ENCODE results near the gene SP2. TPM values are rescaled to one million over a fixed set of nuclear protein-coding genes. Genes with fewer than 3 reads are reported as not detected.

SP2 gene
- total and polyA plus RNA-seq, 2 of the 13 experiments (the other 11 are each of a cell fraction or from before 2014, with no cell fraction given), result 1.4 to 4.8 TPM

DNA sequence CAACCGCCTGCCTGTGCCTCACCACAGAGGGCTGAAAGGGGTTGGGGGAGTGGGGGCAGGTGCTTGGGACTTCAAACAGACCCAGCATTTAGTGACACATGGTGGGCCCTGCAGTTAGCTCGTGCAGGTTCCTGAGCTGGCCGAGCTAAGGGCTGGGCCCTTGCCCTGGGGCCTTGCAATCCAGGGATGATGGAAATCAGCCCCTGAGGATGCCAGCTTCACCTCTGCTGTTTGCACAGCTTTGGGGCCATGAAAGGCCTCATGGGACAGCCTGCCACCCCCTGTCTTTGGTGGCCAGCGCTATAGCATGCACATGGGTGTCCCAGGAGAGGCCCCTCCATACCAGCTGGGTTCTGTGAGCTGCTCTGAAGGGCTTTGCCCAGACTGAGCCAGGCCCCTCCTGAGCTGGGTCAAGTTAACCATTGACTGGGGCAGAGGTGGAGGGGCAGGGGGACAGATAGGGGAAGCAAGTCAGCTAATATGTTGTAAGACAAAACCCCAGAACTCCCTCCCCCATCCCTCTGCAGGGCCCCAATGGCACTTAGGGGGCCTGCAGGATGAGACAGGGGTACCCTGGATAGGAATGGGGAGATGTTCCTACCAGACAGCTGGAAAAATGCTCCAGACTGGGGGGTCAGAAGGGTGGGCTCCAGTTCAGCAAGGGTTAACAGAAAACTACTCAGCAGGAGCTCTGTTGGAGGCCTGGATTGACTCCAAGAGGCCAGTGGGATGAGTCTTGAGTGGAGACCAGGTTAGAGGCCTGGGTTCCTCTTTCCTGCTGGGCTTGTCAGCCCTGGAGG, 61.0 kb downstream of the SP2 start (continued):
- TF ChIP-seq, protein P1, sequence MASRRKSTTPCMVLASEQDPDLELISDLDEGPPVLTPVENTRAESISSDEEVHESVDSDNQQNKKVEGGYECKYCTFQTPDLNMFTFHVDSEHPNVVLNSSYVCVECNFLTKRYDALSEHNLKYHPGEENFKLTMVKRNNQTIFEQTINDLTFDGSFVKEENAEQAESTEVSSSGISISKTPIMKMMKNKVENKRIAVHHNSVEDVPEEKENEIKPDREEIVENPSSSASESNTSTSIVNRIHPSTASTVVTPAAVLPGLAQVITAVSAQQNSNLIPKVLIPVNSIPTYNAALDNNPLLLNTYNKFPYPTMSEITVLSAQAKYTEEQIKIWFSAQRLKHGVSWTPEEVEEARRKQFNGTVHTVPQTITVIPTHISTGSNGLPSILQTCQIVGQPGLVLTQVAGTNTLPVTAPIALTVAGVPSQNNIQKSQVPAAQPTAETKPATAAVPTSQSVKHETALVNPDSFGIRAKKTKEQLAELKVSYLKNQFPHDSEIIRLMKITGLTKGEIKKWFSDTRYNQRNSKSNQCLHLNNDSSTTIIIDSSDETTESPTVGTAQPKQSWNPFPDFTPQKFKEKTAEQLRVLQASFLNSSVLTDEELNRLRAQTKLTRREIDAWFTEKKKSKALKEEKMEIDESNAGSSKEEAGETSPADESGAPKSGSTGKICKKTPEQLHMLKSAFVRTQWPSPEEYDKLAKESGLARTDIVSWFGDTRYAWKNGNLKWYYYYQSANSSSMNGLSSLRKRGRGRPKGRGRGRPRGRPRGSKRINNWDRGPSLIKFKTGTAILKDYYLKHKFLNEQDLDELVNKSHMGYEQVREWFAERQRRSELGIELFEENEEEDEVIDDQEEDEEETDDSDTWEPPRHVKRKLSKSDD (CRISPR knock-in tag; IDR thresholded peaks at IDR 0.05; ENCODE audit: low read depth), result no peak
- no peak for TF ChIP-seq ZNF629 (CRISPR knock-in tag; conservative IDR thresholded peaks at IDR 0.05)
- no peak for TF ChIP-seq SSRP1 (CRISPR knock-in tag; IDR thresholded peaks at IDR 0.05)
- TF ChIP-seq, protein P2, sequence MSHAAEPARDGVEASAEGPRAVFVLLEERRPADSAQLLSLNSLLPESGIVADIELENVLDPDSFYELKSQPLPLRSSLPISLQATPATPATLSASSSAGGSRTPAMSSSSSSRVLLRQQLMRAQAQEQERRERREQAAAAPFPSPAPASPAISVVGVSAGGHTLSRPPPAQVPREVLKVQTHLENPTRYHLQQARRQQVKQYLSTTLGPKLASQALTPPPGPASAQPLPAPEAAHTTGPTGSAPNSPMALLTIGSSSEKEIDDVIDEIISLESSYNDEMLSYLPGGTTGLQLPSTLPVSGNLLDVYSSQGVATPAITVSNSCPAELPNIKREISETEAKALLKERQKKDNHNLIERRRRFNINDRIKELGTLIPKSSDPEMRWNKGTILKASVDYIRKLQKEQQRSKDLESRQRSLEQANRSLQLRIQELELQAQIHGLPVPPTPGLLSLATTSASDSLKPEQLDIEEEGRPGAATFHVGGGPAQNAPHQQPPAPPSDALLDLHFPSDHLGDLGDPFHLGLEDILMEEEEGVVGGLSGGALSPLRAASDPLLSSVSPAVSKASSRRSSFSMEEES (CRISPR knock-in tag; IDR thresholded peaks at IDR 0.05), result no peak
- TF ChIP-seq ZNF713 (CRISPR knock-in tag; IDR thresholded peaks at IDR 0.05), result no peak
- peak; percentile 89 for TF ChIP-seq ZSCAN25 (CRISPR knock-in tag; IDR thresholded peaks at IDR 0.05)
- no peak for TF ChIP-seq ZNF672 (CRISPR knock-in tag; IDR thresholded peaks at IDR 0.05)
- 0 out of 2 replicates have a peak, but pooled peaks have one; percentile 35 for TF ChIP-seq PHF21A (CRISPR knock-in tag; IDR thresholded peaks at IDR 0.05)
- TF ChIP-seq ZMAT3 (CRISPR knock-in tag; conservative IDR thresholded peaks at IDR 0.05), result no peak
- TF ChIP-seq, protein P3, sequence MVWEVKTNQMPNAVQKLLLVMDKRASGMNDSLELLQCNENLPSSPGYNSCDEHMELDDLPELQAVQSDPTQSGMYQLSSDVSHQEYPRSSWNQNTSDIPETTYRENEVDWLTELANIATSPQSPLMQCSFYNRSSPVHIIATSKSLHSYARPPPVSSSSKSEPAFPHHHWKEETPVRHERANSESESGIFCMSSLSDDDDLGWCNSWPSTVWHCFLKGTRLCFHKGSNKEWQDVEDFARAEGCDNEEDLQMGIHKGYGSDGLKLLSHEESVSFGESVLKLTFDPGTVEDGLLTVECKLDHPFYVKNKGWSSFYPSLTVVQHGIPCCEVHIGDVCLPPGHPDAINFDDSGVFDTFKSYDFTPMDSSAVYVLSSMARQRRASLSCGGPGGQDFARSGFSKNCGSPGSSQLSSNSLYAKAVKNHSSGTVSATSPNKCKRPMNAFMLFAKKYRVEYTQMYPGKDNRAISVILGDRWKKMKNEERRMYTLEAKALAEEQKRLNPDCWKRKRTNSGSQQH (CRISPR knock-in tag; IDR thresholded peaks at IDR 0.05; ENCODE audit: low read depth), result 0 out of 2 replicates have a peak, but pooled peaks have one; percentile 22
- no peak for TF ChIP-seq NR3C1 (CRISPR knock-in tag; IDR thresholded peaks at IDR 0.05)
- TF ChIP-seq, protein P4, sequence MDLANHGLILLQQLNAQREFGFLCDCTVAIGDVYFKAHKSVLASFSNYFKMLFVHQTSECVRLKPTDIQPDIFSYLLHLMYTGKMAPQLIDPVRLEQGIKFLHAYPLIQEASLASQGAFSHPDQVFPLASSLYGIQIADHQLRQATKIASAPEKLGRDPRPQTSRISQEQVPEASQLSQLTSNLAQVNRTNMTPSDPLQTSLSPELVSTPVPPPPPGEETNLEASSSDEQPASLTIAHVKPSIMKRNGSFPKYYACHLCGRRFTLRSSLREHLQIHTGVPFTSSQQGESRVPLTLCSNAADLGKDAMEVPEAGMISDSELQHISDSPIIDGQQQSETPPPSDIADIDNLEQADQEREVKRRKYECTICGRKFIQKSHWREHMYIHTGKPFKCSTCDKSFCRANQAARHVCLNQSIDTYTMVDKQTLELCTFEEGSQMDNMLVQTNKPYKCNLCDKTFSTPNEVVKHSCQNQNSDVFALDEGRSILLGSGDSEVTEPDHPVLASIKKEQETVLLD (CRISPR knock-in tag; IDR thresholded peaks at IDR 0.05; ENCODE audit: low read depth), result no peak
- TF ChIP-seq ZNF343 (CRISPR knock-in tag; IDR thresholded peaks at IDR 0.05), result no peak
- TF ChIP-seq RFX3 (CRISPR knock-in tag; IDR thresholded peaks at IDR 0.05), result no peak
- no peak for TF ChIP-seq ZNF878 (CRISPR knock-in tag; IDR thresholded peaks at IDR 0.05)
- no peak for TF ChIP-seq HNF4A (CRISPR knock-in tag; IDR thresholded peaks at IDR 0.05)
- TF ChIP-seq ZSCAN21 (CRISPR knock-in tag; IDR thresholded peaks at IDR 0.05; ENCODE audit: borderline replicate concordance), result no peak
- TF ChIP-seq ZNF3 (CRISPR knock-in tag; IDR thresholded peaks at IDR 0.05), result no peak
- TF ChIP-seq, protein P5, sequence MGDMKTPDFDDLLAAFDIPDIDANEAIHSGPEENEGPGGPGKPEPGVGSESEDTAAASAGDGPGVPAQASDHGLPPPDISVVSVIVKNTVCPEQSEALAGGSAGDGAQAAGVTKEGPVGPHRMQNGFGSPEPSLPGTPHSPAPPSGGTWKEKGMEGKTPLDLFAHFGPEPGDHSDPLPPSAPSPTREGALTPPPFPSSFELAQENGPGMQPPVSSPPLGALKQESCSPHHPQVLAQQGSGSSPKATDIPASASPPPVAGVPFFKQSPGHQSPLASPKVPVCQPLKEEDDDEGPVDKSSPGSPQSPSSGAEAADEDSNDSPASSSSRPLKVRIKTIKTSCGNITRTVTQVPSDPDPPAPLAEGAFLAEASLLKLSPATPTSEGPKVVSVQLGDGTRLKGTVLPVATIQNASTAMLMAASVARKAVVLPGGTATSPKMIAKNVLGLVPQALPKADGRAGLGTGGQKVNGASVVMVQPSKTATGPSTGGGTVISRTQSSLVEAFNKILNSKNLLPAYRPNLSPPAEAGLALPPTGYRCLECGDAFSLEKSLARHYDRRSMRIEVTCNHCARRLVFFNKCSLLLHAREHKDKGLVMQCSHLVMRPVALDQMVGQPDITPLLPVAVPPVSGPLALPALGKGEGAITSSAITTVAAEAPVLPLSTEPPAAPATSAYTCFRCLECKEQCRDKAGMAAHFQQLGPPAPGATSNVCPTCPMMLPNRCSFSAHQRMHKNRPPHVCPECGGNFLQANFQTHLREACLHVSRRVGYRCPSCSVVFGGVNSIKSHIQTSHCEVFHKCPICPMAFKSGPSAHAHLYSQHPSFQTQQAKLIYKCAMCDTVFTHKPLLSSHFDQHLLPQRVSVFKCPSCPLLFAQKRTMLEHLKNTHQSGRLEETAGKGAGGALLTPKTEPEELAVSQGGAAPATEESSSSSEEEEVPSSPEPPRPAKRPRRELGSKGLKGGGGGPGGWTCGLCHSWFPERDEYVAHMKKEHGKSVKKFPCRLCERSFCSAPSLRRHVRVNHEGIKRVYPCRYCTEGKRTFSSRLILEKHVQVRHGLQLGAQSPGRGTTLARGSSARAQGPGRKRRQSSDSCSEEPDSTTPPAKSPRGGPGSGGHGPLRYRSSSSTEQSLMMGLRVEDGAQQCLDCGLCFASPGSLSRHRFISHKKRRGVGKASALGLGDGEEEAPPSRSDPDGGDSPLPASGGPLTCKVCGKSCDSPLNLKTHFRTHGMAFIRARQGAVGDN (CRISPR knock-in tag; IDR thresholded peaks at IDR 0.05), result peak; percentile 90

Data from HepG2 (cell line).